Endothelial cell of umbilical vein (primary cell): Measurements from ENCODE around the gene SYNE3. TPM values are rescaled to one million over a fixed set of nuclear protein-coding genes. Genes with fewer than 3 reads are reported as not detected.

Experiments used
- BruUV-seq: library from RNA; stranded (reverse); fragments of 400-500 nt; replicated peaks from 2 replicates; lab custom pipeline; 2021; lab: Mats Ljungman, UMichigan
- CTCF ChIA-PET: fragments of 300-600, 350-600 bp; sonication (Branson Sonifier 250); formaldehyde crosslinking; loops from one replicate; lab custom pipeline; 2021; ENCODE audit warnings: antibody characterized with exemption, inconsistent platforms; lab: Charles Lee
- POLR2A ChIA-PET: fragments of 300-600, 350-600 bp; sonication (Branson Sonifier 250); formaldehyde crosslinking; loops from one replicate; lab custom pipeline; 2021; ENCODE audit warnings: antibody characterized with exemption, inconsistent platforms; lab: Charles Lee
- DNase-seq: peaks from one replicate; pipeline ENCODE4 v3.0.0-alpha.2; 2011; ENCODE audit warnings: low read depth, low spot score
- FAIRE-seq: peaks from 2 replicates; lab custom pipeline; 2011; peaks lifted over from hg19 to GRCh38; lab: Jason Lieb, UNC
- H2AFZ ChIP-seq: 2 replicates; pipeline ENCODE4 v1.6.0; 2012; ENCODE audit warnings: low read depth, low read length, control low read depth, inconsistent platforms
- H3K27ac ChIP-seq: 2 replicates; pipeline ENCODE4 v1.5.1; 2011; ENCODE audit warnings: low read depth, mild to moderate bottlenecking, control low read depth, low read length, moderate library complexity; ENCODE audit not compliant: insufficient read depth
- H3K27me3 ChIP-seq, 2 experiments: 2 replicates each; pipeline versions ENCODE4 v1.6.0 to v1.6.1; 2011; ENCODE audit warnings: low read length in 2 of 2, mixed read lengths in 1 of 2; ENCODE audit not compliant: control insufficient read depth in 2 of 2, insufficient read depth in 2 of 2
- H3K36me3 ChIP-seq, 2 experiments: 2 replicates in 1 of 2; 3 replicates in 1 of 2; pipeline ENCODE4 v1.5.1; 2011; ENCODE audit warnings: low read length in 2 of 2, mild to moderate bottlenecking in 1 of 2, moderate library complexity in 1 of 2; ENCODE audit not compliant: control insufficient read depth in 2 of 2, insufficient read depth in 2 of 2; ENCODE audit errors: extremely low read depth in 1 of 2
- H3K4me1 ChIP-seq: 3 replicates; pipeline ENCODE4 v1.5.1; 2011; ENCODE audit warnings: mild to moderate bottlenecking, low read length; ENCODE audit not compliant: control insufficient read depth, insufficient read depth; ENCODE audit errors: extremely low read depth
- H3K4me2 ChIP-seq: 2 replicates; pipeline ENCODE4 v1.6.1; 2011; ENCODE audit warnings: low read length, control low read depth, mixed read lengths; ENCODE audit not compliant: insufficient read depth
- H3K4me3 ChIP-seq, 3 experiments: fragments of 200-600 bp in 1 of 3; sonication (generic), shearing (Covaris generic) in 1 of 3; replicated peaks in 1 of 3; 2 replicates each; pipeline ENCODE4 v1.5.1; 2011 to 2016; ENCODE audit warnings: control low read depth in 3 of 3, low read length in 3 of 3, mild to moderate bottlenecking in 2 of 3, inconsistent platforms in 1 of 3, low read depth in 1 of 3, moderate library complexity in 1 of 3; ENCODE audit not compliant: insufficient read depth in 1 of 3
- H3K79me2 ChIP-seq: 2 replicates; pipeline ENCODE4 v1.6.0; 2012; ENCODE audit warnings: low read length, inconsistent platforms; ENCODE audit not compliant: control insufficient read depth, insufficient read depth
- H3K9ac ChIP-seq: replicated peaks from 2 replicates; pipeline ENCODE3; 2011; ENCODE audit warnings: low read length, control low read depth; ENCODE audit not compliant: insufficient read depth; ENCODE audit errors: extremely low read depth
- H3K9me1 ChIP-seq: replicated peaks from 3 replicates; pipeline ENCODE4 v1.6.0; 2011; ENCODE audit warnings: mild to moderate bottlenecking, low read length; ENCODE audit not compliant: control insufficient read depth, insufficient read depth; ENCODE audit errors: extremely low read depth
- H3K9me3 ChIP-seq: replicated peaks from 2 replicates; pipeline ENCODE4 v1.5.1; 2012; ENCODE audit warnings: low read length, inconsistent platforms; ENCODE audit not compliant: control insufficient read depth, insufficient read depth
- H4K20me1 ChIP-seq: replicated peaks from 2 replicates; pipeline ENCODE3; 2011; ENCODE audit warnings: mild to moderate bottlenecking, low read length; ENCODE audit not compliant: control insufficient read depth, insufficient read depth; ENCODE audit errors: extremely low read depth
- EZH2 ChIP-seq: IDR thresholded peaks from 2 replicates; pipeline ENCODE4 v1.6.1; 2012; ENCODE audit warnings: borderline replicate concordance, low read depth, mild to moderate bottlenecking, moderate library complexity, low read length, inconsistent platforms; ENCODE audit not compliant: severe bottlenecking
- FOS ChIP-seq: IDR thresholded peaks from 2 replicates; pipeline ENCODE4 v1.6.1; 2011; ENCODE audit warnings: mild to moderate bottlenecking, low read length, moderate library complexity, borderline replicate concordance; ENCODE audit not compliant: insufficient read depth
- GATA2 ChIP-seq: IDR thresholded peaks from 2 replicates; pipeline ENCODE4 v1.7.0; 2011; ENCODE audit warnings: low read depth, mild to moderate bottlenecking, moderate library complexity, mixed read lengths, low read length; ENCODE audit not compliant: insufficient read length, insufficient read depth
- JUN ChIP-seq: IDR thresholded peaks from 2 replicates; pipeline ENCODE4 v1.6.1; 2011; ENCODE audit warnings: borderline replicate concordance, low read depth; ENCODE audit not compliant: insufficient read length, insufficient read depth
- MYC ChIP-seq: IDR thresholded peaks from one replicate; pipeline ENCODE4 v1.6.1; 2011; ENCODE audit warnings: mild to moderate bottlenecking, low read depth, low read length
- POLR2A ChIP-seq: IDR thresholded peaks from 2 replicates; pipeline ENCODE4 v1.6.1; 2012; ENCODE audit warnings: low read depth, mild to moderate bottlenecking, control low read depth, low read length
- POLR2AphosphoS5 ChIP-seq: IDR thresholded peaks from 2 replicates; pipeline ENCODE4 v1.6.1; 2012; ENCODE audit warnings: low read depth, mild to moderate bottlenecking, control low read depth, low read length, moderate library complexity; ENCODE audit not compliant: insufficient read depth
- dilution Hi-C: fragments of 300-500 bp; cut with MboI; formaldehyde crosslinking; loops from one replicate; pipeline ENCODE4 v1.15.0; 2019; ENCODE audit warnings: low sequenced_read_pairs; ENCODE audit not compliant: extremely low pct_ligation_motif_present
- intact Hi-C: fragments of 100-400 bp; cut with micrococcal nuclease; formaldehyde crosslinking; loops from one replicate; pipeline ENCODE4 v1.10.0; 2022
- polyA plus RNA-seq, 4 experiments: library from polyadenylated mRNA; depleted of rRNA in 3 of 4; stranded (reverse) in 3 of 4; unstranded in 1 of 4; fragments of >200 nt; gene quantifications; 2 replicates each; pipeline versions ENCODE4 v1.2.1 to v1.2.3, GENCODE V29; 2011 to 2012; ENCODE audit warnings: missing spikeins in 1 of 4
- total RNA-seq: library from RNA; stranded (reverse); gene quantifications from 2 replicates; pipeline ENCODE4 v1.2.3, GENCODE V29; 2021
- TF ChIP-seq, protein P1 (sequence below): IDR thresholded peaks from 2 replicates; pipeline ENCODE4 v1.6.1; 2011; ENCODE audit not compliant: insufficient read depth, insufficient read length
- TF ChIP-seq, protein P2 (sequence below), 2 donors: IDR thresholded peaks; 1 replicate in 1 of 2; 2 replicates in 1 of 2; pipeline ENCODE4 v1.5.1; 2011; ENCODE audit warnings: low read length in 2 of 2, mild to moderate bottlenecking in 2 of 2, moderate library complexity in 2 of 2, control low read depth in 1 of 2, inconsistent platforms in 1 of 2, low read depth in 1 of 2; ENCODE audit not compliant: insufficient read depth in 1 of 2; ENCODE audit errors: extremely low read depth in 1 of 2

SYNE3 gene
- total and polyA plus RNA-seq, 2 donors (not counting 3 experiments of a cell fraction or from before 2014, with no cell fraction given) = 3.0 to 18.8 TPM

DNA sequence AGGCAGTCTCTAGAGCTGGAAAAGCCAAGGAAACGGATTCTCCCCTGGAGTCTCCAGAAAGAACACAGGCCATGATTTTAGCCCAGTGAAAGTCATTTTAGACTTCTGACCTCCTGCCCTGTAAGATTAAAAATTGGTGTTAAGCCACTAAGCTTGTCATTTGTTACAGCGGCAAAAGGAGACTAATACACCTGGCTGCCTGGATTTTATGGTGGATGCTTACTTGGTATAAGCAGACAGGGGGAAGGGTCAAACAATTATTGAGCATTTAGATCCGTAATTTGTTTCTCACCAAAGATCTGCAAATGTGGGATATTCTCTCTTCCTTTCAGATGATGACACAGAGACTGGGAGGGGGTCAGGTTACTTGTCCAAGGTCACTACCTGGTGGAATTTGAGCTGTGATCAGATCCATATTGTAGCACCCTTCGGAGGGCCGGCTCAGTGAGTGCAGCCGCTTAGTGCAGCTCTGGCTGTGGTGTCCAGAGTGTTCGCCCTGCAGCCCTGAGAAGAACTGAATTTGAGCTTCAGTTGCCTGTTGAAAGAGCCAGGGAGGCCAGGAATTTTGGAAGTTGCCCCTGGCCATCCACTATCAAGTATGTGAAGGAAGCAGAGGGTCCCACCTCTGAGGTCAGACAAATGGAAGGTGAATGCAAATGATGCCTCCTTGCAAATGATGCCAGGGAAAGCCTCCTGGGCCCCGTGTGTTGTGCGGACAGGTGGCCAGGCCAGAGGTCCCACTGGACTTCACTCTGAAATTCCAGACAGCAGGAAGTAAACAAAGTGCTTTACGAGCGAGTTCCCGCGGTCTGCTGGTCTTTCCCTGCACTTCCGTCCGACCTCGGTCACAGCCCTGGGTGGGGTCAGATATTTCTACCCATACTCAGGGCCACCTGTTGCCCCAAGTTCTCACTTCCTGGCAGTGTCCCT lies 33.5 kb upstream of the SYNE3 start:
- FAIRE-seq = peak; percentile 42
- Histone ChIP-seq H3K27ac (no peak overlapping the region), H3K79me2 (peaks cover 4% of the 10 kb centered on the region), H3K4me1 (peaks cover 40% of the 10 kb centered on the region), H3K36me3 (no peaks in the 10 kb centered on the region), H3K9me1 (no peaks in the 10 kb centered on the region), H4K20me1 (no peaks in the 10 kb centered on the region), H3K9ac (no peak overlapping the region), H3K27me3 (no peaks in the 10 kb centered on the region), H3K4me2 (no peak overlapping the region), H2AFZ (no peak overlapping the region), H3K9me3 (no peaks in the 10 kb centered on the region), H3K4me3 (no peak overlapping the region)
- POLR2A ChIA-PET = no interaction called here
- BruUV-seq = no TSS peak
- CTCF ChIA-PET = interaction anchor here (1.1 kb wide), 2 partner anchors 10 to 107 kb away, joined by 3 to 4 read pairs; no protein-coding TSS in a partner anchor
- dilution Hi-C loops (no loop called here), intact Hi-C loops (no loop called here)
- TF ChIP-seq MYC = no peak
- no peak for TF ChIP-seq POLR2AphosphoS5
- TF ChIP-seq FOS = no peak
- TF ChIP-seq POLR2A = no peak
- TF ChIP-seq JUN = no peak
- no peak for TF ChIP-seq EZH2
- TF ChIP-seq, protein P1, sequence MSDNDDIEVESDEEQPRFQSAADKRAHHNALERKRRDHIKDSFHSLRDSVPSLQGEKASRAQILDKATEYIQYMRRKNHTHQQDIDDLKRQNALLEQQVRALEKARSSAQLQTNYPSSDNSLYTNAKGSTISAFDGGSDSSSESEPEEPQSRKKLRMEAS = no peak
- TF ChIP-seq GATA2 = no peak
- TF ChIP-seq, protein P2, sequence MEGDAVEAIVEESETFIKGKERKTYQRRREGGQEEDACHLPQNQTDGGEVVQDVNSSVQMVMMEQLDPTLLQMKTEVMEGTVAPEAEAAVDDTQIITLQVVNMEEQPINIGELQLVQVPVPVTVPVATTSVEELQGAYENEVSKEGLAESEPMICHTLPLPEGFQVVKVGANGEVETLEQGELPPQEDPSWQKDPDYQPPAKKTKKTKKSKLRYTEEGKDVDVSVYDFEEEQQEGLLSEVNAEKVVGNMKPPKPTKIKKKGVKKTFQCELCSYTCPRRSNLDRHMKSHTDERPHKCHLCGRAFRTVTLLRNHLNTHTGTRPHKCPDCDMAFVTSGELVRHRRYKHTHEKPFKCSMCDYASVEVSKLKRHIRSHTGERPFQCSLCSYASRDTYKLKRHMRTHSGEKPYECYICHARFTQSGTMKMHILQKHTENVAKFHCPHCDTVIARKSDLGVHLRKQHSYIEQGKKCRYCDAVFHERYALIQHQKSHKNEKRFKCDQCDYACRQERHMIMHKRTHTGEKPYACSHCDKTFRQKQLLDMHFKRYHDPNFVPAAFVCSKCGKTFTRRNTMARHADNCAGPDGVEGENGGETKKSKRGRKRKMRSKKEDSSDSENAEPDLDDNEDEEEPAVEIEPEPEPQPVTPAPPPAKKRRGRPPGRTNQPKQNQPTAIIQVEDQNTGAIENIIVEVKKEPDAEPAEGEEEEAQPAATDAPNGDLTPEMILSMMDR (IDR thresholded peaks at IDR 0.05; ENCODE audit: extremely low read depth in 1 of 2, insufficient read depth in 1 of 2, low read depth in 1 of 2, low read length in 2 of 2) = no peak
- no peak for DNase-seq
